ENCODE measurements around the gene PXK.
"Not testable (repeated sequence)": the region's sequence is repeated elsewhere in the genome, so short reads cannot be mapped to it uniquely, and the experiment has no call there.

The PXK gene

GRCh38 chr3:58422756-58423325 is 90.1 kb downstream of the PXK start:
- no peak for DNase-seq

GRCh38 chr3:58424613-58425012 is 91.9 kb downstream of the PXK start:
- DNase-seq: no peak

GRCh38 chr3:58425782-58426181 is 93.1 kb downstream of the PXK start:
- no peak for DNase-seq

- DNase-seq: no peak
Observed at GRCh38 chr3:58427661-58428361, 95.1 kb downstream of the PXK start.

- DNase-seq: no peak
Observed at GRCh38 chr3:58429657-58430056, 97.0 kb downstream of the PXK start.

GRCh38 chr3:58432905-58433304 is 100.2 kb downstream of the PXK start:
- DNase-seq: no peak

- DNase-seq: peak; percentile 90
Observed at GRCh38 chr3:58433400-58434167, 100.9 kb downstream of the PXK start, which contains the start of gene PDHB. Gene PDHB (minus strand): TSS chr3:58433832. CDS start chr3:58433809, 23 bp downstream.

GRCh38 chr3:58434168-58434504 is 101.4 kb downstream of the PXK start:
- no peak for DNase-seq

GRCh38 chr3:58434511-58434910 is 101.8 kb downstream of the PXK start:
- no peak for DNase-seq

- DNase-seq: no peak
Observed at GRCh38 chr3:58434990-58435389, 102.3 kb downstream of the PXK start.

GRCh38 chr3:58437276-58437675 is 104.6 kb downstream of the PXK start:
- DNase-seq: not testable (repeated sequence)

- DNase-seq: not testable (repeated sequence)
Observed at GRCh38 chr3:58440996-58441355, 108.3 kb downstream of the PXK start.

GRCh38 chr3:58441514-58442450 is 109.1 kb downstream of the PXK start:
- DNase-seq: no peak

- DNase-seq: no peak
Observed at GRCh38 chr3:58452176-58452575, 119.5 kb downstream of the PXK start.

- no peak for DNase-seq
Observed at GRCh38 chr3:58459160-58459559, 126.5 kb downstream of the PXK start.

- no peak for DNase-seq
Observed at GRCh38 chr3:58462829-58463180, 130.1 kb downstream of the PXK start.

GRCh38 chr3:58463181-58463941 is 130.7 kb downstream of the PXK start:
- peak; percentile 65 for DNase-seq

- no peak for DNase-seq
Observed at GRCh38 chr3:58463942-58464271, 131.2 kb downstream of the PXK start.

- DNase-seq: no peak
Observed at GRCh38 chr3:58464866-58465265, 132.2 kb downstream of the PXK start.

- DNase-seq: no peak
Observed at GRCh38 chr3:58466899-58467563, 134.3 kb downstream of the PXK start.

GRCh38 chr3:58469096-58469495 is 136.4 kb downstream of the PXK start:
- no peak for DNase-seq

Data from T1000 (cell line).